GM21619 (cell line): ENCODE results near the gene PACS1.
"Not testable (repeated sequence)": the region's sequence is repeated elsewhere in the genome, so short reads cannot be mapped to it uniquely, and the experiment has no call there.

Source experiments
- ATAC-seq: cut with Tn5 transposase; IDR thresholded peaks from one replicate; pipeline ENCODE4 v1.9.1; 2021; ENCODE audit not compliant: unreplicated experiment

The PACS1 gene

DNA sequence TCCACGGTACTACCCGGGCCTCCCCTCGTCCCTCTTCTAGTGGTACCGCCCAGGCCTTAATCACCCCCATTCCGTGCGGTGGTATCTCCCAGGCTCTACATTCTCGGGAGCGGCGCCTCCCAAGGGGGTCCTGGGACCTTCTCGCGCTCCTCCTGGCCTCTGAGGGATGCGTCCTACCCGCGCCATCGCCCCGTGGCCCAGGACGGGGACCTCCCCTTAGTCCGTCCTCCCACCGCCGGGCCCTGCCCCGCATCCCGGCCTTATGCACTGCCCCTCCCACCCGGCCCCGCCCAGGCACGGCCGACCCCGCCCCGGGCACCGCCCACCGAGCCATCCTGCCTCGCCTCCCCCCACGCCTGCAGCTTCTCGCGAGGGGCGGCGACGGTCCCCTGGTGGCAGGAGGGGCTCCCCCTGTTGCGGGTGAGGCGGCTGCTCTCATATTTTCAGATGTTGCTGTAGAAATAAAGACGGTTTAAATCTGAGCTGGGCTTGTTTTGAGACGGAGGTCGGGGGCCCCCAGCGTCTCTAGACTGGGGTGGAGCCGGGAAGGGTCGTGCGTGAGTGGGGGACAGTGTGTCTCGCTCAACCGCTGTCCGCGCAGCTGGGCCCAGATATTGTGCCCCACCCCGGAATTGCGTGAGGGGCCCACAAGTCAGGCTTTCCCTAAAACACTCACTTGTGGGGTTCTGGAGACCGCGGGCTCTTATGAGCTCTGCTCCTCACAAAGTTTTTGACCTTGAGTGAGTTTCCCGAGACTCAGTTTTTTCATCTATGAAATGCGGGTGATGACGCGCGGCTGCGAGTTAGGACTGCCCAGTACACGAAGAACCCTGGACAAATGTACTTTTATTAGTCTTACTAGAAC is 197.5 kb downstream of the PACS1 start:
- ATAC-seq: peak; percentile 34

DNA sequence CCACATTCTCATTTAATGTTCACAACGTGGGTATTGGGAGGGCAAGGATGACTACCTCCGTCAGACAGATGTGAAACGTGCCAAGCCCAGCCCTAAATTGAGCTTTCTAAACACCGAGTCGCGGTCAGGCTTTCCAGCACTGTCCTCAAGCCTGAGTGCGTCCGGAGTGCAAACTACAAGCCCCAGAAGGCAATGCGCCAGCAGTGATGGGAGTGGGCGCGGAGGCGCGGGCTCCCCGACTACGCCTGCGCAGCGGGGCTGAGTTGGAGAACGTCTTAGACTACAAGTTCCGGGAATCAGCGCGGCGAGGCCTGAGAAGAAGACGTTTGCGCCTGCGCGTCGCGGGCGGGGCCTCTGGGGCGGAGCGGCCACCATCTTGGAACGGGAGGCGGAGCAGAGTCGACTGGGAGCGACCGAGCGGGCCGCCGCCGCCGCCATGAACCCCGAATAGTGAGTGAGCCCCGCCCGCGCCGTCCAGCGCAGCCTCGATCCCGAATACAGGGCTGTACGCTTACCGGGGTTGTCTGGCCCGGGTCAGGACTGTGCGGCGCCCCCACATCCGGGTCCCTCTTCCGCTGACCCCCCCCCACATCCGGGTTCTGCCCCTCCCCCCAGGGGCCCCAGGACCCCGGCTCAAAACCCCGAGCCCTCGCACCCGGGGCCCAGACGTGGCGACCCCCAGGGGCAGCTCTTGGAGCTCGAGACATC is 198.3 kb downstream of the PACS1 start, which contains the start of gene RAB1B:
RAB1B (plus strand) TSS at position 396 of the 708 bp plus-strand sequence; CDS start at position 437, 41 bp downstream.
- peak; percentile 77 for ATAC-seq

DNA sequence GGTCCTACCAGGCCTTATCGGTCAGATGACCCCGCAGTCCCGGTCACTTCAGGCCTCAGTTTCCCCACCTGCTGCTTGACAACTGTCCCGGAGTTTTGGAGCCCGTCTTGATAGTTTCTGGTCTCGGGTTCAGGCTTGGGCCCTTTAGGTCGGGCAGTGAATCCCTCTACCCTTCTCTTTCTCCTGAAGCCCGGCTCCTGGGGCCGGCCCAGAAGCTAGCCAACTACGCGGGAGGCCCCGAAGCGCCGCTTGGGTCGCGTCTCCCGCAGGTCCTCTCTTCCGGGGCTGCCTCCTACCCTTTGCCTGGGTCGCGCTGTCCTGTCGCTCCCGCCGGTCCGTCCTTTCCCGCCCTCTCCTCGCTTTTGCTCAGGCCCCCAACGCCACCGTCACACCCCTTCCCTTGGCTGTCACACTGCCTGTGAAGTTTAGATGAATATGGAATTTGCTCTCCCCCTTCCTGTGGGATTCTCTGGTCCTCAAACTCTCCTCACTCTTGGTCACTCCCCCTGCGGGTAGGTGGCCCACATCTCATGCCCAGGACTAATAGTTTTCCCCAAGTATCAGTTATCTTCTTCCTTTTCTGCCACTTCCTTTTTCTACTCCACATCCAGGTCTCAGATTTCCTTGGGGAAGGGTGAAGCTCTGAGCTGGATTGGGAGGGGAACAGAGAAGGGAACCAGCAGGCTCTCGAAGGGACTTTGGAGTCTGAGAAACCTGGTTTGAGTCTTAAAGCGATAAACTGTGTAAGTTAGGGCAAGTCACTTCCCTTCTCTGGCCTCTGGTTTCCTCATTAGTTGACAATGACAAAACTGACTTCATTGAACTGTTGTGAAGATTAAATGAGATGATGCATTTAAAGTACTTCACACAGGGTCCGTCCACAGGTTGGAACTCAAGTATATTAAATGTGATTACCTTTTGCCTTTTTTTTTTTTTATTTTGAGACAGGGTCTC is 199.2 kb downstream of the PACS1 start:
- no peak for ATAC-seq

DNA sequence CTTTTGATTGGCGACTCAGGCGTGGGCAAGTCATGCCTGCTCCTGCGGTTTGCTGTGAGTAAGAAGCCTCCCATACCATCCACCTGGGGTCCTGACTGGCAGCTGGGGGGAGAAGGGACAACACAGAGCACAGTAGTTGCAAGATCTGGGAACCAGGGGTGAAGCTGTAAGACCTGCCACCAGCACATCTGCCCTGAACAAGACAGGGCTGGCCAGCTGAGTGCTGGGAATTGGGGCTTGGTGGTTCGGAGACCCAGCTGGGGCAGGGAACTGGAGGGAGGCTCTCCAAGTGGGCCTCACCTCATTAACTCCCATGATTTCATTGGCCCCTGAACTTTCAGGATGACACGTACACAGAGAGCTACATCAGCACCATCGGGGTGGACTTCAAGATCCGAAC is 201.7 kb downstream of the PACS1 start:
- no peak for ATAC-seq

DNA sequence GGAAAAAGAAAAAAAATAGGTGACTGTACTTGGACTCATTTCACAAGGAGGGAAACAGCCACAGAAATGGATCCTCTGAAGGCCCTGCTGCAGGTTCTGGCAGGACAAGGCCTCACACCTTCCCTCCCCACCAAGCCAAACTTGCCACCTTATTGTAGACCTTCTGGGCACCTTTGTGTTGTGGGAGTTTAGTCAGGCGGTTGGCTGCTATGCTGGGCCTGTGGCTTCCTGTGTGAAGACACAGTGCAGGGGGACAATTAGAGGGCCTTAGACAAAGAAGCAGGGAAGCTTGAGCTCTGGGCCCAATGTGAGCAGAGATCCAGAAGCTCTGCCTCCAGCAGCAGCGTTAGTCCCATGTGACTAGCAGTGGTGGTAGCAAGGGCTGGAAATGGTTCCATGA is 202.5 kb downstream of the PACS1 start:
- ATAC-seq: no peak

DNA sequence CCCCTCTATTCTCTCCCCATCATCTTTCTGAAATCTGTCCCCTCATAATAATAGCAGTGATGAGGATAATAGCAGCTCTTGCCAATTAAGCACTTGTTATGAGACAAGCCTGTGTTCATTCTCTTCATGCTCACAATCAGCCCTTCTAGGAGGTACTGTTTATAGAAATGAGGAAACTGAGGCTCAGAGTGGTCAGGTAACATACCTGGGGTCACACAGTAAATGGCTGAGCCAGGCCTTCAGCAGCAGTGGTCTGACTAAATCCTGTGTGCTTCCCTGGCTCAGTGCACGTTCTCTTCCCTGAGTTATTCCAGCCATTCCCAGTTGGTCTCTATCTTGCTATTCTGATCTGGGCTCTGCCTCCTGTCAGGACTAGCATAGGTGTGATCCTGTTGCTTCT is 204.1 kb downstream of the PACS1 start:
- no peak for ATAC-seq

DNA sequence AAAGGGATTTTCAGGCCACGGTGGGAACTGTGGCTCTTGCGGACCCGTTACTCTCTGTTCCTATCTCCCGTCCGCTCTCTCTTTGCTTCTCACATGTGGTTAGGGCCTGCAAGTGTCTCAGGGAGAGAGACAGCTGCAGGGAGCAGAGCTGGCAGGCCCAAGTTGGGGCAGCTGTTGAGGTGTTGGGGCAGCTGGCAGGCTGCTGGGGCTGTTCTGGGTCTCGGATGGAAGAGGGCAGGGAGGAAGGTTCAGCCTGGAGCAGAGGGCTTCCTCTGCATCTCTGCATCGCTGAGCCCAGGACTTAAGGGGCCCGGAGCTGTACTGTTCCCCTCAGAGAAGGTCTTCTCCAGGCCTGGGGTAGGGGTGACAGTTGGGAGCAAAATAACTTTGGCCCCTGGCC is 205.3 kb downstream of the PACS1 start:
- ATAC-seq: no peak

DNA sequence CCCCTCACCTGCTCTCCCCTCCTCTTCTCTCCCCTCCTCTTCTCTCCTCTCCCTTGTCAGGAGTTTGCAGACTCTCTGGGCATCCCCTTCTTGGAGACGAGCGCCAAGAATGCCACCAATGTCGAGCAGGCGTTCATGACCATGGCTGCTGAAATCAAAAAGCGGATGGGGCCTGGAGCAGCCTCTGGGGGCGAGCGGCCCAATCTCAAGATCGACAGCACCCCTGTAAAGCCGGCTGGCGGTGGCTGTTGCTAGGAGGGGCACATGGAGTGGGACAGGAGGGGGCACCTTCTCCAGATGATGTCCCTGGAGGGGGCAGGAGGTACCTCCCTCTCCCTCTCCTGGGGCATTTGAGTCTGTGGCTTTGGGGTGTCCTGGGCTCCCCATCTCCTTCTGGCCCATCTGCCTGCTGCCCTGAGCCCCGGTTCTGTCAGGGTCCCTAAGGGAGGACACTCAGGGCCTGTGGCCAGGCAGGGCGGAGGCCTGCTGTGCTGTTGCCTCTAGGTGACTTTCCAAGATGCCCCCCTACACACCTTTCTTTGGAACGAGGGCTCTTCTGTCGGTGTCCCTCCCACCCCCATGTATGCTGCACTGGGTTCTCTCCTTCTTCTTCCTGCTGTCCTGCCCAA is 206.0 kb downstream of the PACS1 start:
- no peak for ATAC-seq

DNA sequence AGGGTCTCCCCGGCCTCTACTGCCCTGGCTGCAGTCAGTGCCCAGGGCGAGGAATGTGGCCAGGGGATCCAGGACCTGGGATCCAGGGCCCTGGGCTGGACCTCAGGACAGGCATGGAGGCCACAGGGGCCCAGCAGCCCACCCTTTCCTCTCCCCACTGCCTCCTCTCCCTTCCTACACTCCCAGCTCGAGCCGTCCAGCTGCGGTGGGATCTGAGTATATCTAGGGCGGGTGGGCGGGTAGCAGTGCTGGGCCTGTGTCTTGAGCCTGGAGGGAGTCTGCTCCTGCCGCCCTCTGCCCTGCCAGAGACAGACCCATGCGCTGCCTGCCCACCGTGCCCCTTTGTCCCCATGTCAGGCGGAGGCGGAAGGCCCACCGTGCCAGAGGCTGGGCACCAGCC is 206.5 kb downstream of the PACS1 start:
- not testable (repeated sequence) for ATAC-seq

DNA sequence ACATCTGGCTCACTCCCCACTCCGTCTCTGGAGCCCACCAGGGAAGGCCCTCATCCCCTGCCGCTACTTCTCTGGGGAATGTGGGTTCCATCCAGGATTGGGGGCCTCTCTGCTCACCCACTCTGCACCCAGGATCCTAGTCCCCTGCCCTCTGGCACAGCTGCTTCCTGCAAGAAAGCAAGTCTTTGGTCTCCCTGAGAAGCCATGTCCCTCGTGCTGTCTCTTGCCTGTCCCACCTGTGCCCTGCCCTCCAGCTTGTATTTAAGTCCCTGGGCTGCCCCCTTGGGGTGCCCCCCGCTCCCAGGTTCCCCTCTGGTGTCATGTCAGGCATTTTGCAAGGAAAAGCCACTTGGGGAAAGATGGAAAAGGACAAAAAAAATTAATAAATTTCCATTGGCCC is 207.0 kb downstream of the PACS1 start:
- not testable (repeated sequence) for ATAC-seq

DNA sequence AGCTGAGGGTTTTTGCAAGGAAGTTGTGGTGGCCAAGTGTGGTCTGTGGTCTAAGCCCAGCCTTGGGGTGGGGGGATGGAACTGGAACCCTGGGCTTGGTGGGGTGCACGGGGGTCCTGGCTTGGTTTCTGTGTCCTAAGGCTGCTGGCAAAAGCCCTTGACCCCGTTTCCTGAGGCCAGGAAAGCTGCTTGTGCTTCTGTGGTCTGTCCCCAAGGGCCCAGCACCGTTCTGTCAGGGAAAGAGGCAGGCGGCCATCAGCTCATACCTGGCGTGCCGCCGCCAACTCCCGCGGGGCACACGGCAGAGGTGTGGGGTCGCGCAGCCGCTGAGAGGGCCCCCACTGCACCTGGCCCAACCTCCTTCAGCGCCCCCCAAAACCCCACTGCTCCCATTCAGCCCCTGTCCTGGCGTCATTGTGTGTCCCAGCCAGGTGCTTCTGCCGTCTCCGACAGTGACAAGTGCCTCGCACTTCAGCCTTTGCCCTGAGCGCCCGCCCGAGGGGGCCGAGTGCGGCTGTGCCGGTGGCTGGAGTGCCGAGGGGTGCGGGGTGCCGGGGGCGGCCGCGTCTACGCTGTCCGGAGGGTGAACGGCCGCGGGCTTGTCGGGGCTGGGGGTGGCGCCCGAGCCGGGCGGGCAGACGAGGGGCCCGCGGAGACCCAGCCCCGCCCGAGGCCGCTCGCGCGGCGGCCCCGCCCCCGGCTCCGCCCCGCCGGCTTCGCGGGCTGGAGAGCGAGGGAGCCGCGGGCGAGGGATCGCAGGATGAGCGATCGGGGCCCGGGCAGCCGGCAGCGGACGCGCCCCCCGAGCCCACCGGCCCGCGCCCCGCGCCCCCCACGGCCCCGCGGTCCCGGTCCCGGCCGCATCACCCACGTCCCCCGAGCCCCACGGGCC is 207.6 kb downstream of the PACS1 start, which contains the start of gene CNIH2:
CNIH2 (plus strand) TSS at position 705 of the 892 bp plus-strand sequence. CDS start 282 bp downstream, outside the sequence.
- ATAC-seq: no peak

DNA sequence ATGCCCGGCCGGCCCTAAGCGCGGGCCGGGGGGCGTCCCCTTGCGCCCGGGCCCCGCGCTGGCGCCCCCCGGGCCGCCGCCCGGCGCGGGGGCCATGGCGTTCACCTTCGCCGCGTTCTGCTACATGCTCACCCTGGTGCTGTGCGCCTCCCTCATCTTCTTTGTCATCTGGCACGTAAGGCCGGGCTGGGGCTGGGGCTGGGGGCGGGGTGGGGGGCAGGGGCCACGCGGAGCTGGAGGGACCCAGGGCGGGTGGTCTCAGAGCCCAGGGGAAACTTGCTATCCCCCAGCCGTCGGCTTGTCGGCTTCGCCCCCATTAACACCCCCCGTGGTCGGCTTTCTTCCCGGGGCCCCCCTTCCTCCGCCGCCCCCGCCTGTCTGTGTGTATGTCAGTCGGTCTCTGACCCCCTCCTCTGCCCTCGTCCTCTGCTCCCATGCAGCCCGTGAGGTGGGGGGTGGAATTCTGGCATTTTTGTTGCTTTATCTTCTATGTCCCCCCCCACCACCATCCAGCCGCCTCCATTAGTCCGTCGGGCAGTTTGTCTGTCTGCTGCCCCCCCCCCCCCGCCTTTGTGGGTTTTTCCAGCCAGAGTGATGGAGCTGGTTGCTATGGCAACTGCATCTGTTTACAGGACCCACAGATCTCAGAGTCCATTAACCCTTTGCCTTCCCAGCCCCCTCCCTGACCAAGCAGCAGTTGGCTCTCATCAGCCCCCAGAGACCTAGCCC is 208.5 kb downstream of the PACS1 start:
- ATAC-seq: no peak

DNA sequence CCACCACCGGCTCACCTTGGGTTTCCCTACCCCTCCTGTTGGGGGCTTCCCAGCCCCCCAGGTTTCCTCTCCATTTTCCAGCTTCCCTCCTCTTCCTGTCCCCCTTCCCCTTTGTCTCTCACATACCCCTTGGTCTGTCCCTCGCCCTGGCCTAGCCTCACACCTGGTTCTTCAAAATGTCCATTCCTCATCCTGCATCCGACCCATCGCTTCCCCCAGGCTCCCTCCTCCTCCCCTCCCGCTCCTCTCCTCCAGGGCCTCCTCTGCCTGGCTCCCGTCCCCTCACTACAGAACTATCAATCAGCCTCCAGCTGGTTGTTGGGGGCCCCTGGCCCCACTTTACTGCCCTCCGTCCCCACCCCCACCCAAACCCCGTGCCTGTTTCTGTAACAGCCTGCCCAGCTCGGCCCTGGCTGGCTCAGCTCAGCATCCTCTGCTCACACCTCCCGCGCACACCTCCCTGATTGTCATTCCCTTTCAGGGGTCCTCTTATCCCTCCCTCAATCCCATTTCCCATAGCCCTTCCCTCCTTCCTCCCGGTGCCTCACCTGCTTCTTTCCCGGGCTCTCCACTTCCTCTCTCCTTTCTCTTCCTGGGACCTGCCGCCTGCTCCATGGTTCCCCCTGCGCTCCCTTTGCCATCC is 209.1 kb downstream of the PACS1 start:
- no peak for ATAC-seq

DNA sequence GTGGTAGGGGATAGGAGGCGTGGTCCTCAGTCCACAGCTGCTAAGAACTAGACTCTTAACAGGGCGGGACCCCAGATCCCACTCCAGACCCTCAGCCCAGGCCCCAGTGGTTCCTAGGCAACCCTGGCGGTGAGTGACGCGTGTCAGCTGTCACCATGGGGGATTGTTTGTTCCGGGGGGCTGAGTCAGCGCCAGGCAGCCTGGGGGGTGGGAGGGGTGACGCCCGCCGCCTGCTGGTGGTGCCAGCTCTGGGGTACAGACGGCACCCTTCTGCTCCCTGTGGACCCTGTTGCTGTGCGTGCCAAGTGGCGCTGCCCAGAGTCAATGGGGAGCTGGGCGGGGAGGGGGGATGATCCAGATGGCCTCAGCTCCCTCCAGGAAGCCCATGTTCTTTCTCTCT is 210.4 kb downstream of the PACS1 start:
- ATAC-seq: no peak

DNA sequence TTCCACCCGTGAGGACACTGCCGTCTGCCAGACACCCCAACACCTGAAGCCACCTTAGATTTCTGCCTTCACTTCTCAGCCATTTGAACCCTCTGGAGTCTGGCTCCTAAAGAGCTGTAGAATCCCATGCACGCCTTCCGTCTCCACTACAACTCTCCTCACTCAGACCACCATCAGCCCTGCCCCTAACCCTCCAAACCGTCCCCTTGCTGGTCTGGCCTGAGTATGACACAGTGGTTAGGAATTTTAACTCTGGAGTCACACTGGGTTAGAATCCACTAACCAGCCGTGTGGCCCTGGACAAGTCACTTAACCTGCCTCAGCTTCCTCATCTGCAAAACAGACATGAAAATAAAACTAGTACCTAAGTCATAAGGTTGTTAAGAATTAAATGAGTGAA is 210.9 kb downstream of the PACS1 start:
- ATAC-seq: no peak

DNA sequence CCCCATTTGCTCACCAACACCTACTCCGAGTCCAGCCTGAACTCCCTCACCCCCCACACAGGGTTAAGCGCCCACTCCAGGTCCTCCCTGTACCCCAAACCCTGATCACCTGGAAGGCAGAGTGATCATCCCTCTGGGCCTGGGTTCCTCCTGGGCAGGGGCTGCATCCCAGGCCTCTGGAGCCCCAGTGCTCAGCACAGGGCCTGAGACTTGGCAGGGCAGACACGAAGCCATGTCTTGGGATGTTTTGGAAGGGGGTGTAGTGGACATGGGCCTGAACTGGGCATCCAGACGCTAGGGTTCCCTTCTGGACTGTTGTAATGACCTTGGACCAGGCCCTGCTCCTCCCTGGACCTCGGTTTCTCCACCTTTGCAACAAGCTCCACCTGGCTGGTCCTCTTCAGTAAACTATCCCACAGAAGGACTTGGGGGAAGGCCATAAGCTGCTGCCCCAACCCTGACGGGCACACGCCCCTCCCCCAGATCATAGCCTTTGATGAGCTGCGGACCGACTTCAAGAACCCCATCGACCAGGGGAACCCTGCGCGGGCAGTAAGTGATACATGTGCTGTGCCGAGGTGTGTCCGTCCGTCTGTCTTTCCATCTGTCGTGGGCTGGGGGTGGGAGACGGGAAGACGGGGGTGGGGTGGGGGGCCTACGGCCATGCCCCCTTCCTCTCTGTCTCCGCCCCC is 211.8 kb downstream of the PACS1 start:
- ATAC-seq: no peak
